Panc1 (cell line): ENCODE measurements around the gene SLC9C1. TPM values are rescaled to one million over a fixed set of nuclear protein-coding genes. Genes with fewer than 3 reads are reported as not detected.

Experiments used
- ATAC-seq: fragments of 200-7000 bp; cut with Tn5 transposase; 2 replicates; pipeline ENCODE4 v1.9.1; 2020; ENCODE audit warnings: mild to moderate bottlenecking, moderate library complexity
- BruUV-seq: library from RNA; stranded (reverse); fragments of 400-500 nt; replicated peaks from 2 replicates; lab custom pipeline; 2021; lab: Mats Ljungman, UMichigan
- CTCF ChIA-PET: fragments of 300-600 bp; sonication (Branson Sonifier 250); formaldehyde crosslinking; loops from one replicate; lab custom pipeline; 2022; ENCODE audit warnings: antibody characterized with exemption; lab: Charles Lee
- POLR2A ChIA-PET: fragments of 300-600 bp; sonication (Branson Sonifier 250); formaldehyde crosslinking; loops from one replicate; lab custom pipeline; 2022; ENCODE audit warnings: antibody characterized with exemption; lab: Charles Lee
- DNase-seq: peaks from one replicate; pipeline ENCODE4 v3.0.0-alpha.2; 2010; ENCODE audit warnings: low read depth, low spot score
- H3K27ac ChIP-seq: 2 replicates; pipeline ENCODE4 v1.5.1; 2011; ENCODE audit warnings: mild to moderate bottlenecking, low read length, inconsistent platforms
- H3K27me3 ChIP-seq: fragments of 200-500 bp; sonication (Bioruptor generic); 2 replicates; pipeline ENCODE4 v1.6.0; 2014; ENCODE audit warnings: low read length, inconsistent platforms; ENCODE audit not compliant: control insufficient read depth, insufficient read depth
- H3K36me3 ChIP-seq: fragments of 200-500 bp; sonication (Bioruptor generic); 2 replicates; pipeline ENCODE4 v1.5.1; 2014; ENCODE audit warnings: inconsistent platforms, mild to moderate bottlenecking, low read length, moderate library complexity; ENCODE audit not compliant: control insufficient read depth, insufficient read depth
- H3K4me1 ChIP-seq: 2 replicates; pipeline ENCODE4 v1.5.1; 2011; ENCODE audit warnings: inconsistent platforms, mild to moderate bottlenecking, low read length, moderate library complexity; ENCODE audit not compliant: control insufficient read depth, insufficient read depth
- H3K4me3 ChIP-seq, 2 experiments: 2 replicates each; pipeline ENCODE4 v1.5.1; 2011 to 2012; ENCODE audit warnings: low read depth in 2 of 2, low read length in 2 of 2, mild to moderate bottlenecking in 2 of 2, inconsistent platforms in 1 of 2, moderate library complexity in 1 of 2
- H3K9me3 ChIP-seq: fragments of 200-500 bp; sonication (Bioruptor generic); 2 replicates; pipeline ENCODE4 v1.5.1; 2014; ENCODE audit warnings: low read depth, mild to moderate bottlenecking, inconsistent platforms, low read length, moderate library complexity; ENCODE audit not compliant: control insufficient read depth, insufficient read depth
- CTCF ChIP-seq: fragments of 450-650 bp; IDR thresholded peaks from 2 replicates; pipeline ENCODE4 v1.5.1; 2017; ENCODE audit warnings: mild to moderate bottlenecking
- POLR2AphosphoS5 ChIP-seq: IDR thresholded peaks from 2 replicates; pipeline ENCODE4 v1.6.1; 2012; ENCODE audit warnings: mild to moderate bottlenecking, low read depth, low read length, moderate library complexity
- REST ChIP-seq, 2 experiments: IDR thresholded peaks; 2 replicates each; pipeline ENCODE4 v1.6.1; 2011 to 2012; ENCODE audit warnings: low read depth in 2 of 2, control low read depth in 1 of 2, low read length in 1 of 2, mild to moderate bottlenecking in 1 of 2, moderate library complexity in 1 of 2; ENCODE audit not compliant: insufficient read depth in 1 of 2
- SIN3A ChIP-seq: IDR thresholded peaks from 2 replicates; pipeline ENCODE4 v1.6.1; 2012; ENCODE audit warnings: low read depth, mild to moderate bottlenecking, low read length, moderate library complexity, borderline replicate concordance; ENCODE audit not compliant: insufficient read depth
- TCF7L2 ChIP-seq: IDR thresholded peaks from 2 replicates; pipeline ENCODE4 v1.6.1; 2011; ENCODE audit warnings: mild to moderate bottlenecking, low read depth, low read length, inconsistent platforms
- in situ Hi-C: cut with HindIII; loops from 2 replicates; pipeline ENCODE4 v1.10.0; 2016; ENCODE audit warnings: low sequenced_read_pairs, low pct_unique_long_range_greater_than_20kb
- intact Hi-C: fragments of 100-400 bp; cut with micrococcal nuclease; formaldehyde crosslinking; loops from one replicate; pipeline ENCODE4 v1.10.0; 2022; ENCODE audit not compliant: unreplicated experiment
- total RNA-seq: library from RNA; stranded (reverse); gene quantifications from one replicate; pipeline ENCODE4 v1.2.1, GENCODE V29; 2021; ENCODE audit not compliant: unreplicated experiment

SLC9C1 gene
- total RNA-seq, 1 experiment from 2014 or later = not detected

- BruUV-seq = no TSS peak
- ChIA-PET POLR2A (interaction anchor here (0.6 kb wide), 1 partner anchor 413 kb away, joined by 3 read pairs; no protein-coding TSS in a partner anchor), CTCF (no interaction called here)
- no peak for DNase-seq
- H3K9me3 ChIP-seq = 0 out of 2 replicates have a peak, but pooled peaks cover 4% of the 10 kb centered on the region
- in situ Hi-C loops (no loop called here), intact Hi-C loops (no loop called here)
- H3K27ac ChIP-seq = no peak overlapping the region
- H3K4me1 ChIP-seq = no peaks in the 10 kb centered on the region
- H3K27me3 ChIP-seq = no peaks in the 10 kb centered on the region
- no peak overlapping the region for H3K4me3 ChIP-seq
- ATAC-seq = no peak
- TF ChIP-seq REST (IDR thresholded peaks at IDR 0.05; ENCODE audit: insufficient read depth in 1 of 2, low read depth in 2 of 2, low read length in 1 of 2) (no peak), TCF7L2 (no peak), SIN3A (no peak), POLR2AphosphoS5 (no peak), CTCF (no peak)
- H3K36me3 ChIP-seq = no peaks in the 10 kb centered on the region
Observed at GRCh38 chr3:112199622-112200316, 94.2 kb downstream of the SLC9C1 start.

- DNase-seq (no peak), ATAC-seq (no peak)
- Histone ChIP-seq H3K27me3 (no peaks in the 10 kb centered on the region), H3K9me3 (0 out of 2 replicates have a peak, but pooled peaks cover 4% of the 10 kb centered on the region), H3K27ac (no peak overlapping the region), H3K4me3 (no peak overlapping the region), H3K36me3 (no peaks in the 10 kb centered on the region), H3K4me1 (no peaks in the 10 kb centered on the region)
- CTCF ChIA-PET = no interaction called here
- POLR2A ChIA-PET = no interaction called here
- no TSS peak for BruUV-seq
- in situ Hi-C loops = no loop called here
- no peak for TF ChIP-seq REST (IDR thresholded peaks at IDR 0.05; ENCODE audit: insufficient read depth in 1 of 2, low read depth in 2 of 2, low read length in 1 of 2)
- no peak for TF ChIP-seq CTCF
- TF ChIP-seq POLR2AphosphoS5 = no peak
- no peak for TF ChIP-seq TCF7L2
- TF ChIP-seq SIN3A = no peak
- intact Hi-C loops = no loop called here
Observed at GRCh38 chr3:112197131-112197530, 96.9 kb downstream of the SLC9C1 start.
